ENCODE results near the gene ZGPAT.

The ZGPAT gene

GRCh38 chr20:63675681-63676368, 32.0 kb upstream of the ZGPAT start:
- Histone ChIP-seq H3K4me1 (ENCODE audit: low read length) (no peaks in the 10 kb centered on the region), H3K79me2 (ENCODE audit: low read length) (no peaks in the 10 kb centered on the region), H2AFZ (ENCODE audit: low read depth, low read length) (no peak overlapping the region), H3K4me3 (ENCODE audit: low read length) (no peak overlapping the region), H3K27me3 (ENCODE audit: low read depth, low read length) (no peaks in the 10 kb centered on the region), H4K20me1 (ENCODE audit: insufficient read depth, low read length) (no peaks in the 10 kb centered on the region), H3K4me2 (ENCODE audit: low read length) (no peak overlapping the region), H3K9ac (ENCODE audit: low read length) (no peak overlapping the region), H3K9me3 (ENCODE audit: insufficient read depth, low read length) (no peaks in the 10 kb centered on the region), H3K36me3 (replicated peaks; ENCODE audit: low read depth, low read length) (peaks cover 10% of the 10 kb centered on the region), H3K27ac (ENCODE audit: low read length) (no peak overlapping the region)
- TF ChIP-seq CTCF (IDR thresholded peaks at IDR 0.05; ENCODE audit: low read depth, low read length) (no peak), EZH2phosphoT487 (IDR thresholded peaks at IDR 0.05; ENCODE audit: low read depth) (no peak)

- Histone ChIP-seq H3K27ac (ENCODE audit: low read length) (no peak overlapping the region), H3K9me3 (ENCODE audit: insufficient read depth, low read length) (no peaks in the 10 kb centered on the region), H3K4me1 (ENCODE audit: low read length) (no peaks in the 10 kb centered on the region), H3K9ac (ENCODE audit: low read length) (no peak overlapping the region), H4K20me1 (ENCODE audit: insufficient read depth, low read length) (no peaks in the 10 kb centered on the region), H3K4me2 (ENCODE audit: low read length) (no peak overlapping the region), H3K36me3 (replicated peaks; ENCODE audit: low read depth, low read length) (peaks cover 10% of the 10 kb centered on the region), H2AFZ (ENCODE audit: low read depth, low read length) (no peak overlapping the region), H3K79me2 (ENCODE audit: low read length) (no peaks in the 10 kb centered on the region), H3K27me3 (ENCODE audit: low read depth, low read length) (no peaks in the 10 kb centered on the region), H3K4me3 (ENCODE audit: low read length) (no peak overlapping the region)
- TF ChIP-seq EZH2phosphoT487 (IDR thresholded peaks at IDR 0.05; ENCODE audit: low read depth) (no peak), CTCF (IDR thresholded peaks at IDR 0.05; ENCODE audit: low read depth, low read length) (no peak)
These were observed 29.8 kb upstream of the ZGPAT start for GRCh38 chr20:63678071-63678470.

DNA sequence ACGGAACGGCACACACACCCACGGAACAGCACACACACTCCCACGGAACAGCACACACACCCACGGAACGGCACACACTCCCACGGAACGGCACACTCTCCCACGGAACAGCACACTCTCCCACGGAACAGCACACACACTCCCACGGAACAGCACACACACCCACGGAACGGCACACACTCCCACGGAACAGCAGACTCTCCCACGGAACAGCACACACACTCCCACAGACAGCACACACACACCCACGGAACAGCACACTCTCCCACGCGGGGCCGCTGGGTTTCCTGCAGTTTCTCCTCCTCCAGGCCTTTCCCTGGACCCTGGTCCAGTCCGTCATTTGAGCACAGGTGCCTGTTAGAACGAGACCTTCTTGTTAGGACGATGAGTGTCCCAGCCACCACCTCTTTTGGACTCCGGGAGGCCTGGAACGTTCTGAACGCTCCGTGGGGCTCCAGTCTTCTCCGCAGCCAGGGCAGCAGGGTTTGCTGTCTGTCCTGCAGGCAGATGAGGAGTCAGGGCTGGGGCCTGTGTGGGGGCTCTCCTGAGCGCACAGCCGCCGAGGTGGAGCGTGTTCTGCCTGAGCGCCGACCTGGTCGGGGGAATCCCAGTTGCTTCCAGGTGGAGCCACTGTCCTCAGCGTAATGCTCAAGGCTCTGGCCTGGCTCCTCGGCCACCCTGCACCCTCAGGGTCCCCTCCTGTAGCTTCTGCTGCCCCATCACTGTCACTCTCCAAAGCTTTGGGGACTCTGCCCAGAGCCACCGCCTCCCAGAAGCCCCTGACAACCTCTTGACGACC, 29.0 kb upstream of the ZGPAT start:
- Histone ChIP-seq H3K4me1 (ENCODE audit: low read length) (no peaks in the 10 kb centered on the region), H3K36me3 (replicated peaks; ENCODE audit: low read depth, low read length) (peaks cover 10% of the 10 kb centered on the region), H3K9me3 (ENCODE audit: insufficient read depth, low read length) (no peaks in the 10 kb centered on the region), H3K79me2 (ENCODE audit: low read length) (no peaks in the 10 kb centered on the region), H4K20me1 (ENCODE audit: insufficient read depth, low read length) (no peaks in the 10 kb centered on the region), H3K27ac (ENCODE audit: low read length) (no peak overlapping the region), H3K9ac (ENCODE audit: low read length) (no peak overlapping the region), H3K27me3 (ENCODE audit: low read depth, low read length) (no peaks in the 10 kb centered on the region), H3K4me2 (ENCODE audit: low read length) (no peak overlapping the region), H2AFZ (ENCODE audit: low read depth, low read length) (no peak overlapping the region), H3K4me3 (ENCODE audit: low read length) (no peak overlapping the region)
- TF ChIP-seq EZH2phosphoT487 (IDR thresholded peaks at IDR 0.05; ENCODE audit: low read depth) (no peak), CTCF (IDR thresholded peaks at IDR 0.05; ENCODE audit: low read depth, low read length) (no peak)

DNA sequence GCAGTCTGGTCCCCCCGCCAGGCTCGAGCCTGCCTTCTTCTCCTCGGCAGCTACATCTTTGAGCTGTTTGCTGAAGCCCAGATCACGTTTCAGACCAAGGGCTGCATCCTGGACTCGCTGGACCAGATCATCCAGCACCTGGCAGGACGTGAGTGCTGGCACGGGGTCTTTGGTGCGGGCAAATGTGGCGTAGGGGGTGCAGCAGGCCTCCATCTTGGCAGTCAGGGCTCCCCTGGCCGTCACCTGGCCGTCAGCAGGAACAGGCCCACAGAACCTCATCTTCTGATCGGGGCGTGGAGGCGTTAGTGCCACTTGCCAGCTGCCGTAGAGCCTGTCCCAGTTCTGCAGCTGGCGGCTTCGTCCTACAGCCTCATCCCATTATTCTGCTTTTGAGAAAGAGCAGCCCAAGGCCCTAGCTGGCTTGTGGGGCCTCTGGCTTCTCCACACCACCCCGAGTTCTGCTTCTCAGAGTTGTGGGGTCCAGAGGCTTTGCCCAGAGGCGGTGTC, 28.0 kb upstream of the ZGPAT start:
- no peak overlapping the region for H3K27ac ChIP-seq (ENCODE audit: low read length)
- peaks cover 5% of the 10 kb centered on the region for H3K36me3 ChIP-seq (replicated peaks; ENCODE audit: low read depth, low read length)

More for the DNA sequence above, 28.0 kb upstream of the ZGPAT start:
- no peak for TF ChIP-seq CTCF (IDR thresholded peaks at IDR 0.05; ENCODE audit: low read depth, low read length)
- no peak for TF ChIP-seq EZH2phosphoT487 (IDR thresholded peaks at IDR 0.05; ENCODE audit: low read depth)
- Histone ChIP-seq H3K4me2 (ENCODE audit: low read length) (no peak overlapping the region), H3K27me3 (ENCODE audit: low read depth, low read length) (no peaks in the 10 kb centered on the region), H3K9ac (ENCODE audit: low read length) (no peak overlapping the region), H3K9me3 (ENCODE audit: insufficient read depth, low read length) (no peaks in the 10 kb centered on the region), H3K79me2 (ENCODE audit: low read length) (no peaks in the 10 kb centered on the region), H3K4me1 (ENCODE audit: low read length) (no peaks in the 10 kb centered on the region), H2AFZ (ENCODE audit: low read depth, low read length) (no peak overlapping the region), H3K4me3 (ENCODE audit: low read length) (no peak overlapping the region), H4K20me1 (ENCODE audit: insufficient read depth, low read length) (no peaks in the 10 kb centered on the region)
